CD8-positive, alpha-beta memory T cell (primary cell): ENCODE measurements around the gene CDK14. TPM values are rescaled to one million over a fixed set of nuclear protein-coding genes. Genes with fewer than 3 reads are reported as not detected.

Experiments
- CTCF ChIA-PET: fragments of 350-600 bp; sonication (Branson Sonifier 250); formaldehyde crosslinking; loops from one replicate; lab custom pipeline; 2021; ENCODE audit warnings: antibody characterized with exemption; lab: Charles Lee
- POLR2A ChIA-PET: fragments of 350-600 bp; sonication (Branson Sonifier 250); formaldehyde crosslinking; loops from one replicate; lab custom pipeline; 2021; ENCODE audit warnings: antibody characterized with exemption; lab: Charles Lee
- DNase-seq, 5 donors: peaks; one replicate each; pipeline versions ENCODE4 v3.0.0 to v3.0.0-alpha.2; 2020 to 2022; ENCODE audit warnings: mixed read lengths in 1 of 5
- H3K27ac ChIP-seq: one replicate; pipeline ENCODE4 v1.7.0; 2013; ENCODE audit warnings: low read depth, mild to moderate bottlenecking, low read length, moderate library complexity
- H3K27me3 ChIP-seq: 2 replicates; pipeline ENCODE4 v1.7.0; 2013; ENCODE audit warnings: low read length, mild to moderate bottlenecking; ENCODE audit not compliant: insufficient read depth, poor library complexity, severe bottlenecking
- H3K36me3 ChIP-seq: 2 replicates; pipeline ENCODE4 v1.7.0; 2013; ENCODE audit warnings: mild to moderate bottlenecking, low read length, moderate library complexity; ENCODE audit not compliant: insufficient read depth
- H3K4me1 ChIP-seq: 2 replicates; pipeline ENCODE4 v1.7.0; 2013; ENCODE audit warnings: mild to moderate bottlenecking, low read length, moderate library complexity; ENCODE audit not compliant: insufficient read depth
- H3K4me3 ChIP-seq: 2 replicates; pipeline ENCODE4 v1.7.0; 2013; ENCODE audit warnings: mild to moderate bottlenecking, low read length
- H3K9me3 ChIP-seq: 2 replicates; pipeline ENCODE4 v1.7.0; 2013; ENCODE audit warnings: mild to moderate bottlenecking, low read length
- H3K27ac Mint-ChIP-seq, 8 donors: one replicate each; pipeline ENCODE4 v1.8.0; 2020 to 2021; ENCODE audit warnings: mixed read lengths in 8 of 8, mild to moderate bottlenecking in 6 of 8, inconsistent platforms in 3 of 8, moderate library complexity in 3 of 8
- H3K27me3 Mint-ChIP-seq, 2 donors: one replicate each; pipeline ENCODE4 v1.8.0; 2020 to 2021; ENCODE audit warnings: mixed read lengths in 2 of 2, mild to moderate bottlenecking in 1 of 2, moderate library complexity in 1 of 2
- H3K36me3 Mint-ChIP-seq, 3 donors: one replicate each; pipeline ENCODE4 v1.8.0; 2020 to 2021; ENCODE audit warnings: mixed read lengths in 3 of 3, inconsistent platforms in 1 of 3, mild to moderate bottlenecking in 1 of 3
- H3K4me1 Mint-ChIP-seq, 3 donors: one replicate each; pipeline ENCODE4 v1.8.0; 2020 to 2021; ENCODE audit warnings: mixed read lengths in 3 of 3, inconsistent platforms in 1 of 3, mild to moderate bottlenecking in 1 of 3
- H3K4me3 Mint-ChIP-seq, 7 donors: one replicate each; pipeline ENCODE4 v1.8.0; 2020 to 2021; ENCODE audit warnings: mixed read lengths in 7 of 7, mild to moderate bottlenecking in 6 of 7, moderate library complexity in 4 of 7, inconsistent platforms in 2 of 7
- H3K9me3 Mint-ChIP-seq, 5 donors: one replicate each; pipeline ENCODE4 v1.8.0; 2020 to 2022; ENCODE audit warnings: mixed read lengths in 5 of 5, mild to moderate bottlenecking in 3 of 5, moderate library complexity in 2 of 5, inconsistent platforms in 1 of 5
- polyA plus RNA-seq: library from polyadenylated mRNA; unstranded; fragments of 300-500 nt; fragmentation: Illumina TruSeq; gene quantifications from one replicate; pipeline ENCODE4 v1.2.3, GENCODE V29; 2021
- total RNA-seq, 2 experiments: library from RNA; stranded (reverse); gene quantifications; one replicate each; pipeline ENCODE4 v1.2.3, GENCODE V29; 2021

CDK14 gene
- total and polyA plus RNA-seq, 3 experiments from 2014 or later, result 0.05 to 0.20 TPM; not detected in 1

DNA sequence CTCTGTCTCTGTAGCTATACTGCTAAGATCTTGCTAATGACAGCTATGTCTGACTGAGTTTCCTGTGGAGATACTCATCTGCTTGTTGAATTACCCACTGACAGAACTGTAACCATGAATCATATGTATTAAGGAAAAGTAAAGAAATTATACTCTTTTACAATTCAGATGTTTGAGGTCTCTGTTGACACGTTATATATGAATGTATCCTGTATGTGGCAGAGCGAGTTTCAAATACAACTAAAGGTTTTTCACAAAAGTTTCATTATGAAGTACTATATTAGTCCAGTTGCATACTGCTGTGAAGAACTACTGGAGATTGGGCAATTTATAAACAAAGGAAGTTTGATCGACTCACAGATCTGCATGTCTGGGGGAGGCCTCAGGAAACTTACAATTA, 232.5 kb downstream of the CDK14 start:
- no peak for DNase-seq
- peaks cover 0 to 1% of the 10 kb centered on the region in 2 donors for H3K27me3 Mint-ChIP-seq
- H3K9me3 Mint-ChIP-seq, result peaks cover 5 to 8% (median 6%) of the 10 kb centered on the region in 5 donors
- no peaks in the 10 kb centered on the region for H3K27me3 ChIP-seq
- H3K36me3 ChIP-seq, result no peaks in the 10 kb centered on the region
- H3K27ac ChIP-seq, result no peak overlapping the region
- POLR2A ChIA-PET, result no interaction called here
- CTCF ChIA-PET, result no interaction called here
- no peak overlapping the region for H3K27ac Mint-ChIP-seq
- no peaks in the 10 kb centered on the region for H3K4me1 Mint-ChIP-seq
- no peak overlapping the region for H3K4me3 ChIP-seq
- no peaks in the 10 kb centered on the region for H3K4me1 ChIP-seq
- H3K9me3 ChIP-seq, result no peaks in the 10 kb centered on the region
- no peak overlapping the region for H3K4me3 Mint-ChIP-seq
- no peaks in the 10 kb centered on the region for H3K36me3 Mint-ChIP-seq

DNA sequence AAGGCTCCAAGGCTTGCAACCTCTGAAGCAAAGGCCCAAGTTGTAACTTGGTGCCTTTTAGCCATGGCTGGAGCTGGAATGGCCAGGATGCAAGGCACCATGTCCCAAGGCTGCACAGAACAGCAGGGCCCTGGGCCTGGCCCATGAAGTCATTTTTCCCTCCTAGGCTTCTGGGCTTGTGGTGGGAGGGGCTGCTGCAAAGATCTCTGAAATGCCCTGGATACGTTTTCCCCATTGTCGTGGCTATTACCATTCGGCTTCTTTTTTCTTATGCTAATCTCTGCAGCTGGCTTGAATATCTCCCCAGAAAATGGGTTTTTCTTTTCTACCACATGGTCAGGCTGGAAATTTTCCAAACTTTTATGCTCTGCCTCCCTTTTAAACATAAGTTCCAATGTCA, 234.2 kb downstream of the CDK14 start:
- DNase-seq, result no peak
- H3K27ac Mint-ChIP-seq, result no peak overlapping the region
- H3K4me1 ChIP-seq, result no peaks in the 10 kb centered on the region
- no peaks in the 10 kb centered on the region for H3K27me3 ChIP-seq
- H3K4me1 Mint-ChIP-seq, result no peaks in the 10 kb centered on the region
- no peaks in the 10 kb centered on the region for H3K36me3 Mint-ChIP-seq
- H3K9me3 ChIP-seq, result no peaks in the 10 kb centered on the region
- no peak overlapping the region for H3K27ac ChIP-seq
- POLR2A ChIA-PET, result no interaction called here
- H3K4me3 ChIP-seq, result no peak overlapping the region
- CTCF ChIA-PET, result no interaction called here
- peaks cover 5 to 17% (median 7%) of the 10 kb centered on the region in 5 donors for H3K9me3 Mint-ChIP-seq
- H3K4me3 Mint-ChIP-seq, result no peak overlapping the region
- peaks cover 0 to 1% of the 10 kb centered on the region in 2 donors for H3K27me3 Mint-ChIP-seq
- no peaks in the 10 kb centered on the region for H3K36me3 ChIP-seq

DNA sequence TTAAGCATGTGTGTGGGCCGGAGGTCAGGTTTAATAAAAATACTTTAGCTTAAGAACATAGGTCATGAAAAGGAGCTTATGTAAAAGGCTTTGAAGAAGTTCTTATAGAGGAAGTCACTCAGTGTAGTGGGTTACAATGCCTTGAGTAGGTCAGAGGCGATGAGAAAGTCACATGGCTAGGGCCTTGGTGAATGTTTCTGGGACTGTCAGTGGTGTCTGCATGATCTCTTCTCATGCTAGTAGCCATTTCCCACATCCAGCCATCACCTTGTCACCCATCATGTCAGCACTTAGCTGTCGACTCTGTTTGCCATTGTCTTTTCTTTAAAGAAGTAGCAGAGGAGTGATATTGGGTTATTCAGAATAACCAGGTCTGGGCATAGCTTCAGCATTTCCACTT, 236.6 kb downstream of the CDK14 start:
- H3K27ac ChIP-seq, result no peak overlapping the region
- H3K4me1 ChIP-seq, result no peaks in the 10 kb centered on the region
- DNase-seq, result no peak
- H3K36me3 ChIP-seq, result no peaks in the 10 kb centered on the region
- Mint-ChIP-seq H3K27ac (no peak overlapping the region), H3K27me3 (peaks cover 0 to 1% of the 10 kb centered on the region in 2 donors), H3K4me3 (no peak overlapping the region), H3K9me3 (peaks cover 6 to 19% (median 10%) of the 10 kb centered on the region in 5 donors), H3K4me1 (no peaks in the 10 kb centered on the region), H3K36me3 (no peaks in the 10 kb centered on the region)
- no peaks in the 10 kb centered on the region for H3K9me3 ChIP-seq
- CTCF ChIA-PET, result no interaction called here
- no peak overlapping the region for H3K4me3 ChIP-seq
- no peaks in the 10 kb centered on the region for H3K27me3 ChIP-seq
- POLR2A ChIA-PET, result no interaction called here

DNA sequence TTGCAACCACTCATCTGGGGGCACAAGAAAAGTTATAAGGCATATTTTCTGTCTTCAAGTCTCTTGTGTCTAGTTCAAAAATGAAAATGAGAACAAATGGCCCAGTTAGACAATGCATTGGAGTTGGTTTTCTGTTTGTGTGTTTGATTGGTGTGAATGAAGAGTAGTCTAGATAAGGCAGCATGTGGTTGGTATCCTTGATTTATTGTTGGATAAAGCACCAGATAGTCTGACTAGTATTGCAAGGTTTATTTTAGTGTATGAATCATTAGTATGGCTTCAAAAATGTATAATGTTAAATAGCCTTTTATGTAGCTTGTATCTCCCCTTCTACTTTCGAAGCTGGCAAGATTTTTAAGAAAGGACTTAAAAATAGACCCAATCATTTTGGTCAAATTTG, 237.3 kb downstream of the CDK14 start:
- no peak overlapping the region for H3K27ac ChIP-seq
- H3K36me3 Mint-ChIP-seq, result no peaks in the 10 kb centered on the region
- peaks cover 6 to 19% (median 11%) of the 10 kb centered on the region in 5 donors for H3K9me3 Mint-ChIP-seq
- H3K4me3 Mint-ChIP-seq, result no peak overlapping the region
- no peaks in the 10 kb centered on the region for H3K4me1 Mint-ChIP-seq
- H3K4me1 ChIP-seq, result no peaks in the 10 kb centered on the region
- no peak overlapping the region for H3K27ac Mint-ChIP-seq
- H3K36me3 ChIP-seq, result no peaks in the 10 kb centered on the region
- ChIA-PET POLR2A (no interaction called here), CTCF (no interaction called here)
- DNase-seq, result no peak
- H3K4me3 ChIP-seq, result no peak overlapping the region
- no peaks in the 10 kb centered on the region for H3K9me3 ChIP-seq
- H3K27me3 Mint-ChIP-seq, result peaks cover 0 to 1% of the 10 kb centered on the region in 2 donors
- H3K27me3 ChIP-seq, result no peaks in the 10 kb centered on the region

DNA sequence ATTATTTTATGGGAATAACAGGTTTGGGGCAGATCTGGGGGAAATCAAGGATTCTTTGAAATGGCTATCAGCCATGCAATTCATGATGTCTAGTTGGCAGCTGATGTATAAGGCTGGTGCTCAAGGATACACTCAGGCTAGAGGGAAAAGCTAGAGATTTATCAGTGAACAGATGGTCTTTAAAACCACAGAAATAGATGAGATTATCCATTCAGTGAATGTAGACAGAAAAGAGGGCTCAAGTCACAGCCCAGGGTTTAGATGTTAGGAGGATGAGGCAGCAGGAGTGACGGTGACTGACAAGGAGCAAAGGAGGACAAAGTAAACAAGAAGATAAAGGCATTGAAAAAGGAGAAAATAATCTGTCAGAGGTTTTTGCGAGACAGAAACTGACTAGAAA, 238.7 kb downstream of the CDK14 start:
- H3K27me3 ChIP-seq, result no peaks in the 10 kb centered on the region
- ChIA-PET CTCF (no interaction called here), POLR2A (no interaction called here)
- no peak for DNase-seq
- H3K4me1 ChIP-seq, result no peaks in the 10 kb centered on the region
- no peak overlapping the region for H3K27ac ChIP-seq
- Mint-ChIP-seq H3K36me3 (no peaks in the 10 kb centered on the region), H3K27me3 (peaks cover 0 to 1% of the 10 kb centered on the region in 2 donors), H3K9me3 (peaks cover 15 to 24% (median 19%) of the 10 kb centered on the region in 5 donors), H3K4me3 (no peak overlapping the region), H3K4me1 (no peaks in the 10 kb centered on the region), H3K27ac (no peak overlapping the region)
- no peaks in the 10 kb centered on the region for H3K36me3 ChIP-seq
- no peaks in the 10 kb centered on the region for H3K9me3 ChIP-seq
- H3K4me3 ChIP-seq, result no peak overlapping the region

DNA sequence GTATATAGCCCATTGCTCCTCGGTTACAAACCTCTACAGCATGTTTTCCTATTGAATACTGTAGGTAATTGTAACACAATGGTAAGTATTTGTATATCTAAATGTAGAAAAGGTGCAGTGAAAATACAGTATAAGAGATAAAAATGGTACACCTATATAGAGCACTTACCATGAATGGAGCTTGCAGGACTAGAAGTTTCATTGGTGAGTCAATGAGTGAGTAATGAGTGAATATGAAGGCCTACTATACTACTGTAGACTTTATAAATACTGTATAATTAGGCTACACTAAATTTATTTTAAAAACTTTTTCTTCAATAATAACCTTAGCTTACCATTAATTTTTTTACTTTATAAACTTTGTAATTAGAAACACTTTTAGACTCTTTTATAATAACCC, 239.7 kb downstream of the CDK14 start:
- ChIA-PET POLR2A (no interaction called here), CTCF (no interaction called here)
- Mint-ChIP-seq H3K27ac (no peak overlapping the region), H3K27me3 (peaks cover 0 to 1% of the 10 kb centered on the region in 2 donors), H3K36me3 (no peaks in the 10 kb centered on the region), H3K4me1 (no peaks in the 10 kb centered on the region), H3K4me3 (no peak overlapping the region), H3K9me3 (peaks cover 16 to 24% (median 19%) of the 10 kb centered on the region in 5 donors)
- DNase-seq, result no peak
- no peaks in the 10 kb centered on the region for H3K4me1 ChIP-seq
- no peaks in the 10 kb centered on the region for H3K36me3 ChIP-seq
- H3K4me3 ChIP-seq, result no peak overlapping the region
- H3K27ac ChIP-seq, result no peak overlapping the region
- no peaks in the 10 kb centered on the region for H3K27me3 ChIP-seq
- no peaks in the 10 kb centered on the region for H3K9me3 ChIP-seq

DNA sequence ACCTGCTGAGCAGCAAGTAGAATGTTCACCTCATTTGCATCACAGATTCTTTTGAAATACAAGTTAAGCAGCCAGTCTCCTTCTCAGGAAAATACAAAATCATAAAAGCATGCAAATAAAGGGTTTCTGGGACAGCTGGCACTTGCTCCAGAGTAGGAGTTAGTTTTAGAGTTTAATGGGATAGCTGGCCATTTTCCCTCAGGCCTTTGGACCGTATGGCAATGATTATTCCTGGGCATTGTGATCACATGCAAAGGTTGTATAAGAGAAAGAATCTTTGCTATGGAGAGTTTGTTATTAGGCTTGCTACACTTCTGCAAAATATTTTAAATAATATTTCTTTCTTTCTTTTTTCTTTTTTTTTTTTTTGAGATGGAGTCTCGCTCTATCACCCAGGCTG, 240.8 kb downstream of the CDK14 start:
- Mint-ChIP-seq H3K4me1 (no peaks in the 10 kb centered on the region), H3K36me3 (no peaks in the 10 kb centered on the region), H3K27me3 (no peaks in the 10 kb centered on the region), H3K27ac (no peak overlapping the region), H3K9me3 (peaks cover 14 to 24% (median 19%) of the 10 kb centered on the region in 5 donors), H3K4me3 (no peak overlapping the region)
- DNase-seq, result no peak
- Histone ChIP-seq H3K27me3 (no peaks in the 10 kb centered on the region), H3K27ac (no peak overlapping the region), H3K4me1 (no peaks in the 10 kb centered on the region), H3K4me3 (no peak overlapping the region), H3K36me3 (no peaks in the 10 kb centered on the region), H3K9me3 (no peaks in the 10 kb centered on the region)
- CTCF ChIA-PET, result no interaction called here
- POLR2A ChIA-PET, result no interaction called here

DNA sequence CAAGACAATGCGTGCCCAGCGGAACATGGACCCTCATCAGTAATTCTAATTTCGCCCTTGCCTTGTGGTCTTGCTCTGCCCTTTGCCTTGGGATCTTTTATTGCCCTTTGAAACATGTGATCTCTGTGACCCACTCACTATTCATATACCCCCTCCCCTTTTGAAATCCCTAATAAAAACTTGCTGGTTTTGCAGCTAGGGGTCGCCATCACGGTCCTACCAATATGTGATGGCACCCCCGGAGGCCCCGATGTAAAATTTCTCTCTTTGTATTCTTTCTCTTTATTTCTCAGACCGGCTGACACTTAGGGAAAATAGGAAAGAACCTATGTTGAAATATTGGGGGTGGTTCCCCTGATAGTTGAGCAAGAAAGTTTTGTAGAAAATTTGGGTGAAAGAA, 242.7 kb downstream of the CDK14 start:
- H3K36me3 Mint-ChIP-seq, result no peaks in the 10 kb centered on the region
- no peaks in the 10 kb centered on the region for H3K4me1 Mint-ChIP-seq
- CTCF ChIA-PET, result no interaction called here
- H3K27me3 Mint-ChIP-seq, result no peaks in the 10 kb centered on the region
- no peaks in the 10 kb centered on the region for H3K9me3 ChIP-seq
- DNase-seq, result no peak
- H3K4me1 ChIP-seq, result no peaks in the 10 kb centered on the region
- H3K36me3 ChIP-seq, result no peaks in the 10 kb centered on the region
- H3K27me3 ChIP-seq, result no peaks in the 10 kb centered on the region
- POLR2A ChIA-PET, result no interaction called here
- peaks cover 14 to 24% (median 19%) of the 10 kb centered on the region in 5 donors for H3K9me3 Mint-ChIP-seq
- no peak overlapping the region for H3K27ac ChIP-seq
- H3K4me3 Mint-ChIP-seq, result no peak overlapping the region
- no peak overlapping the region for H3K4me3 ChIP-seq
- no peak overlapping the region for H3K27ac Mint-ChIP-seq

DNA sequence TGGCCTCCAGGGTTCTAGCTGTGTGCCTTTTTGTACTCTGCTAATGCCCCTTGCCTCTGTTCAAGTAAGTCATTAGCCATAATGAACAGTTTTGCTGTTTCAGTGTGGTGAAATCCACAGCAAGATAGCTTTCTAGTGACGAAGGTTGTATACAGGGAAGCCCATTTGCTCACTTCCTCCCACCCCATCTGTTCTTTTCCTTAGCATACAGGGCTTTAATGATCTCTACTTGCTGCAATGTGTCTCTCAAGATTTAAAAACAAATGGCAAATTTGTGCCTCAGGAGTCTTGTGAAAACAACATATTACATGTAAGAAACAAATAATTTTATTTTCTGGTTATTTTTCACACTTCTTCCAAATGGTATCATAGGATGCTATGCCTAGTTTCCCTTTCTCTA, 243.2 kb downstream of the CDK14 start:
- Histone ChIP-seq H3K9me3 (no peaks in the 10 kb centered on the region), H3K4me1 (no peaks in the 10 kb centered on the region), H3K4me3 (no peak overlapping the region), H3K27me3 (no peaks in the 10 kb centered on the region), H3K27ac (no peak overlapping the region), H3K36me3 (no peaks in the 10 kb centered on the region)
- peaks cover 14 to 21% (median 18%) of the 10 kb centered on the region in 5 donors for H3K9me3 Mint-ChIP-seq
- no peak overlapping the region for H3K27ac Mint-ChIP-seq
- no peaks in the 10 kb centered on the region for H3K4me1 Mint-ChIP-seq
- no peak overlapping the region for H3K4me3 Mint-ChIP-seq
- no peaks in the 10 kb centered on the region for H3K36me3 Mint-ChIP-seq
- no peaks in the 10 kb centered on the region for H3K27me3 Mint-ChIP-seq
- CTCF ChIA-PET, result no interaction called here
- no peak for DNase-seq
- POLR2A ChIA-PET, result no interaction called here
